ENCODE results near the gene ATXN2. TPM values are rescaled to one million over a fixed set of nuclear protein-coding genes. Genes with fewer than 3 reads are reported as not detected.
"Not testable (repeated sequence)": the region's sequence is repeated elsewhere in the genome, so short reads cannot be mapped to it uniquely, and the experiment has no call there.

Gene ATXN2
- total RNA-seq, 1 donor from 2014 or later = 66.6 TPM

- no peak overlapping the region for H3K27ac ChIP-seq
- no peak for TF ChIP-seq CTCF (IDR thresholded peaks at IDR 0.05)
- no peak for ATAC-seq
- H3K4me3 ChIP-seq = no peak overlapping the region
- H3K36me3 ChIP-seq = no peaks in the 10 kb centered on the region
- H3K4me1 ChIP-seq = peaks cover 13% of the 10 kb centered on the region
- intact Hi-C loops (cut with DNase I) = no loop called here
- no peak for DNase-seq
- H3K27me3 ChIP-seq = no peaks in the 10 kb centered on the region
- H3K9me3 ChIP-seq = no peaks in the 10 kb centered on the region
Measured at GRCh38 chr12:111588010-111588409, 11.1 kb downstream of the ATXN2 start.

- no peaks in the 10 kb centered on the region for H3K9me3 ChIP-seq
- intact Hi-C loops (cut with DNase I) = no loop called here
- DNase-seq = no peak
- peaks cover 13% of the 10 kb centered on the region for H3K4me1 ChIP-seq
- no peak overlapping the region for H3K27ac ChIP-seq
- no peaks in the 10 kb centered on the region for H3K27me3 ChIP-seq
- H3K36me3 ChIP-seq = no peaks in the 10 kb centered on the region
- no peak overlapping the region for H3K4me3 ChIP-seq
- ATAC-seq = no peak
- no peak for TF ChIP-seq CTCF (IDR thresholded peaks at IDR 0.05)
Measured at GRCh38 chr12:111586986-111587385, 12.1 kb downstream of the ATXN2 start.

GRCh38 chr12:111585690-111586089 lies 13.4 kb downstream of the ATXN2 start:
- H3K4me1 ChIP-seq = peaks cover 13% of the 10 kb centered on the region
- DNase-seq (peak; percentile 19), ATAC-seq (no peak)
- no peak overlapping the region for H3K4me3 ChIP-seq
- no peaks in the 10 kb centered on the region for H3K27me3 ChIP-seq
- no peak for TF ChIP-seq CTCF (IDR thresholded peaks at IDR 0.05)
- intact Hi-C loops (cut with DNase I) = no loop called here
- no peaks in the 10 kb centered on the region for H3K36me3 ChIP-seq
- H3K9me3 ChIP-seq = no peaks in the 10 kb centered on the region
- H3K27ac ChIP-seq = no peak overlapping the region

GRCh38 chr12:111584959-111585358 lies 14.2 kb downstream of the ATXN2 start:
- no peak for TF ChIP-seq CTCF (IDR thresholded peaks at IDR 0.05)
- H3K27ac ChIP-seq = no peak overlapping the region
- H3K36me3 ChIP-seq = no peaks in the 10 kb centered on the region
- peaks cover 13% of the 10 kb centered on the region for H3K4me1 ChIP-seq
- H3K27me3 ChIP-seq = no peaks in the 10 kb centered on the region
- intact Hi-C loops (cut with DNase I) = no loop called here
- no peak overlapping the region for H3K4me3 ChIP-seq
- DNase-seq (no peak), ATAC-seq (no peak)
- no peaks in the 10 kb centered on the region for H3K9me3 ChIP-seq

GRCh38 chr12:111583506-111583905 lies 15.6 kb downstream of the ATXN2 start:
- H3K9me3 ChIP-seq; H3K36me3 ChIP-seq; intact Hi-C loops (cut with DNase I); ATAC-seq; H3K4me3 ChIP-seq; H3K27ac ChIP-seq; H3K27me3 ChIP-seq; DNase-seq: not testable (repeated sequence)
- peaks cover 13% of the 10 kb centered on the region for H3K4me1 ChIP-seq

- Histone ChIP-seq H3K9me3 (no peaks in the 10 kb centered on the region), H3K4me1 (peaks cover 19% of the 10 kb centered on the region), H3K36me3 (no peaks in the 10 kb centered on the region), H3K4me3 (no peak overlapping the region), H3K27ac (no peak overlapping the region), H3K27me3 (no peaks in the 10 kb centered on the region)
- DNase-seq = no peak
- no peak for ATAC-seq
- TF ChIP-seq CTCF (IDR thresholded peaks at IDR 0.05) = no peak
- intact Hi-C loops (cut with DNase I) = no loop called here
Measured at GRCh38 chr12:111582133-111582747, 16.9 kb downstream of the ATXN2 start.
